ENCODE results near the gene BRD3.

- TF ChIP-seq CTCF (IDR thresholded peaks at IDR 0.05; ENCODE audit: insufficient read depth, low read length, poor library complexity, severe bottlenecking) (peak; percentile 67), EZH2phosphoT487 (conservative IDR thresholded peaks at IDR 0.05; ENCODE audit: low read length) (no peak)
Measured at GRCh38 chr9:133992780-133993634, 74.8 kb downstream of the BRD3 start.
